Neural progenitor cell (in vitro differentiated cells): ENCODE measurements around the gene RPS2.

Experiments used
- CTCF ChIP-seq: fragments of 200-600 bp; sonication (generic); IDR thresholded peaks from 2 replicates; pipeline ENCODE4 v1.5.1; 2017; ENCODE audit warnings: antibody characterized with exemption, mild to moderate bottlenecking
- EZH2 ChIP-seq: fragments of 200-600 bp; sonication (generic); IDR thresholded peaks from 2 replicates; pipeline ENCODE4 v1.6.1; 2017; ENCODE audit warnings: antibody characterized with exemption, mild to moderate bottlenecking, moderate library complexity

- TF ChIP-seq CTCF (no peak), EZH2 (no peak)
Observed at GRCh38 chr16:1926271-1926670, 38.4 kb downstream of the RPS2 start.
